ENCODE measurements around the gene UBE3A. TPM values are rescaled to one million over a fixed set of nuclear protein-coding genes. Genes with fewer than 3 reads are reported as not detected.

The UBE3A gene
- total and polyA plus RNA-seq, 9 of the 15 experiments (the other 6 are each of a cell fraction or from before 2014, with no cell fraction given): 29.3 to 103 (median 60.2) TPM

DNA sequence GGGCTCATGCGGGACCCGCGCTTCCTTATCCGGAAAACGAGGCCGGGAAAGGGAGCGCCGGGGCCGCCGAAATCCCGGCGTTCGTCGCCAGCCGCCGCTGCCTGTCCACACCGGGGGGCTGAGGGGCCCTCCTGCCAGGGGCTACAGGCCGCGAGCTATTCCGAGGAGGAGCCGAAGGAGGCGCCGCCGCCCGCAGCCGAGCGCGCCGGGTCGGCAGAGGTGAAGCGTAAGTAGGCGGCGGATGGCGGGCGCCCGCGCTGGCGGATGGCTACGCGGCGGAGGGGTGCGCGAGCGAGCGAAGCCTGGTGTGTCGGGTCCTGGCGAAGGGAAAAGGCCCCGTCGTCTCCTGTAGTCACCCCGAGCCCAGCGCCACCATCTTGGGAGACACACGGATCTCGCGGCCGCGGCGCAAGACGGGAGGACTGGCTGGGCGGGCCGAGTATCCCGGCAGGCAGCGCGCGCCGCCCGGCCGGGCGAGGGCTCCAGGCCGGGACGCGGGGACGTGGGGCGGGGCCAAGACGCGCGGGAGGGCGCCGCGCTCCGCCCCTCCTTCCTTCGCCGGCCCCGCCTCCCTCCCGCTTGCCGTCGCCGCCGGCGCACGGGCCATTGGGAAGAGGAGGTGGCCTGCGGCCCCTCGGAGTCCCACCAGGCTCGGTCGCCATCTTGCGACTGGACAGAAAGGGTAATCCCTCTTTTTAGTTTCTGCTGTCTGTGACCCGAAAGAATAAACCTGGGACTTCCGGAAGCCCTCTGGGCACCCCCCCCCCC is at the start of gene UBE3A (continued):
- TF ChIP-seq, protein P1, sequence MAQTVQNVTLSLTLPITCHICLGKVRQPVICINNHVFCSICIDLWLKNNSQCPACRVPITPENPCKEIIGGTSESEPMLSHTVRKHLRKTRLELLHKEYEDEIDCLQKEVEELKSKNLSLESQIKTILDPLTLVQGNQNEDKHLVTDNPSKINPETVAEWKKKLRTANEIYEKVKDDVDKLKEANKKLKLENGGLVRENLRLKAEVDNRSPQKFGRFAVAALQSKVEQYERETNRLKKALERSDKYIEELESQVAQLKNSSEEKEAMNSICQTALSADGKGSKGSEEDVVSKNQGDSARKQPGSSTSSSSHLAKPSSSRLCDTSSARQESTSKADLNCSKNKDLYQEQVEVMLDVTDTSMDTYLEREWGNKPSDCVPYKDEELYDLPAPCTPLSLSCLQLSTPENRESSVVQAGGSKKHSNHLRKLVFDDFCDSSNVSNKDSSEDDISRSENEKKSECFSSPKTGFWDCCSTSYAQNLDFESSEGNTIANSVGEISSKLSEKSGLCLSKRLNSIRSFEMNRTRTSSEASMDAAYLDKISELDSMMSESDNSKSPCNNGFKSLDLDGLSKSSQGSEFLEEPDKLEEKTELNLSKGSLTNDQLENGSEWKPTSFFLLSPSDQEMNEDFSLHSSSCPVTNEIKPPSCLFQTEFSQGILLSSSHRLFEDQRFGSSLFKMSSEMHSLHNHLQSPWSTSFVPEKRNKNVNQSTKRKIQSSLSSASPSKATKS (CRISPR knock-in tag; IDR thresholded peaks at IDR 0.05): no peak
- TF ChIP-seq ZNF408 (CRISPR knock-in tag; IDR thresholded peaks at IDR 0.05; ENCODE audit: low read depth) (no peak), MECOM (CRISPR knock-in tag; IDR thresholded peaks at IDR 0.05) (no peak), ZFP30 (CRISPR knock-in tag; IDR thresholded peaks at IDR 0.05; ENCODE audit: borderline replicate concordance) (no peak), CBX8 (IDR thresholded peaks at IDR 0.05; ENCODE audit: borderline replicate concordance, extremely low read depth, low read depth, low read length, poor library complexity, severe bottlenecking) (no peak), MCM2 (IDR thresholded peaks at IDR 0.05; ENCODE audit: low read depth) (no peak), BRF1 (IDR thresholded peaks at IDR 0.05; ENCODE audit: borderline replicate concordance, extremely low read depth, insufficient read length) (no peak), NELFE (IDR thresholded peaks at IDR 0.05; ENCODE audit: insufficient read depth, insufficient read length) (peak; percentile 21), ZNF3 (CRISPR knock-in tag; IDR thresholded peaks at IDR 0.05) (no peak), EGR1 (conservative IDR thresholded peaks at IDR 0.05) (no peak), HNRNPLL (IDR thresholded peaks at IDR 0.05; ENCODE audit: low read depth, low read length, poor library complexity, severe bottlenecking) (peak; percentile 66), CCNT2 (IDR thresholded peaks at IDR 0.05; ENCODE audit: borderline replicate concordance, extremely low read depth, insufficient read length, low read depth, low read length) (peak; percentile 77), C11orf30 (IDR thresholded peaks at IDR 0.05; ENCODE audit: low read depth) (peak; percentile 8; the same call in 1 of the 2 replicates), ZNF133 (CRISPR knock-in tag; IDR thresholded peaks at IDR 0.05) (no peak)
- TF ChIP-seq, protein P2, sequence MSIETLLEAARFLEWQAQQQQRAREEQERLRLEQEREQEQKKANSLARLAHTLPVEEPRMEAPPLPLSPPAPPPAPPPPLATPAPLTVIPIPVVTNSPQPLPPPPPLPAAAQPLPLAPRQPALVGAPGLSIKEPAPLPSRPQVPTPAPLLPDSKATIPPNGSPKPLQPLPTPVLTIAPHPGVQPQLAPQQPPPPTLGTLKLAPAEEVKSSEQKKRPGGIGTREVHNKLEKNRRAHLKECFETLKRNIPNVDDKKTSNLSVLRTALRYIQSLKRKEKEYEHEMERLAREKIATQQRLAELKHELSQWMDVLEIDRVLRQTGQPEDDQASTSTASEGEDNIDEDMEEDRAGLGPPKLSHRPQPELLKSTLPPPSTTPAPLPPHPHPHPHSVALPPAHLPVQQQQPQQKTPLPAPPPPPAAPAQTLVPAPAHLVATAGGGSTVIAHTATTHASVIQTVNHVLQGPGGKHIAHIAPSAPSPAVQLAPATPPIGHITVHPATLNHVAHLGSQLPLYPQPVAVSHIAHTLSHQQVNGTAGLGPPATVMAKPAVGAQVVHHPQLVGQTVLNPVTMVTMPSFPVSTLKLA (conservative IDR thresholded peaks at IDR 0.05): peak; percentile 5 to 14; a peak in 1 of 4 replicates
- TF ChIP-seq, protein P3, sequence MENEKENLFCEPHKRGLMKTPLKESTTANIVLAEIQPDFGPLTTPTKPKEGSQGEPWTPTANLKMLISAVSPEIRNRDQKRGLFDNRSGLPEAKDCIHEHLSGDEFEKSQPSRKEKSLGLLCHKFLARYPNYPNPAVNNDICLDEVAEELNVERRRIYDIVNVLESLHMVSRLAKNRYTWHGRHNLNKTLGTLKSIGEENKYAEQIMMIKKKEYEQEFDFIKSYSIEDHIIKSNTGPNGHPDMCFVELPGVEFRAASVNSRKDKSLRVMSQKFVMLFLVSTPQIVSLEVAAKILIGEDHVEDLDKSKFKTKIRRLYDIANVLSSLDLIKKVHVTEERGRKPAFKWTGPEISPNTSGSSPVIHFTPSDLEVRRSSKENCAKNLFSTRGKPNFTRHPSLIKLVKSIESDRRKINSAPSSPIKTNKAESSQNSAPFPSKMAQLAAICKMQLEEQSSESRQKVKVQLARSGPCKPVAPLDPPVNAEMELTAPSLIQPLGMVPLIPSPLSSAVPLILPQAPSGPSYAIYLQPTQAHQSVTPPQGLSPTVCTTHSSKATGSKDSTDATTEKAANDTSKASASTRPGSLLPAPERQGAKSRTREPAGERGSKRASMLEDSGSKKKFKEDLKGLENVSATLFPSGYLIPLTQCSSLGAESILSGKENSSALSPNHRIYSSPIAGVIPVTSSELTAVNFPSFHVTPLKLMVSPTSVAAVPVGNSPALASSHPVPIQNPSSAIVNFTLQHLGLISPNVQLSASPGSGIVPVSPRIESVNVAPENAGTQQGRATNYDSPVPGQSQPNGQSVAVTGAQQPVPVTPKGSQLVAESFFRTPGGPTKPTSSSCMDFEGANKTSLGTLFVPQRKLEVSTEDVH (IDR thresholded peaks at IDR 0.05; ENCODE audit: low read depth, partially characterized antibody): no peak
- TF ChIP-seq, protein P4, sequence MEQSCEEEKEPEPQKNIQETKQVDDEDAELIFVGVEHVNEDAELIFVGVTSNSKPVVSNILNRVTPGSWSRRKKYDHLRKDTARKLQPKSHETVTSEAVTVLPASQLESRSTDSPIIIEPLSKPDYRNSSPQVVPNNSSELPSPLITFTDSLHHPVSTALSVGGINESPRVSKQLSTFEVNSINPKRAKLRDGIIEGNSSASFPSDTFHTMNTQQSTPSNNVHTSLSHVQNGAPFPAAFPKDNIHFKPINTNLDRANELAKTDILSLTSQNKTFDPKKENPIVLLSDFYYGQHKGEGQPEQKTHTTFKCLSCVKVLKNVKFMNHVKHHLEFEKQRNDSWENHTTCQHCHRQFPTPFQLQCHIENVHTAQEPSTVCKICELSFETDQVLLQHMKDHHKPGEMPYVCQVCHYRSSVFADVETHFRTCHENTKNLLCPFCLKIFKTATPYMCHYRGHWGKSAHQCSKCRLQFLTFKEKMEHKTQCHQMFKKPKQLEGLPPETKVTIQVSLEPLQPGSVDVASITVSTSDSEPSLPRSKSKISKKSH (CRISPR knock-in tag; IDR thresholded peaks at IDR 0.05): no peak
- TF ChIP-seq, protein P5, sequence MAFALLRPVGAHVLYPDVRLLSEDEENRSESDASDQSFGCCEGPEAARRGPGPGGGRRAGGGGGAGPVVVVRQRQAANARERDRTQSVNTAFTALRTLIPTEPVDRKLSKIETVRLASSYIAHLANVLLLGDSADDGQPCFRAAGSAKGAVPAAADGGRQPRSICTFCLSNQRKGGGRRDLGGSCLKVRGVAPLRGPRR (CRISPR knock-in tag; IDR thresholded peaks at IDR 0.05): no peak
